ENCODE data around the gene TRIM73. TPM values are rescaled to one million over a fixed set of nuclear protein-coding genes. Genes with fewer than 3 reads are reported as not detected.
A peak's percentile ranks its signal among the peaks of the same experiment; 100 is the strongest.
"Not testable (repeated sequence)": the region's sequence is repeated elsewhere in the genome, so short reads cannot be mapped to it uniquely, and the experiment has no call there.

The TRIM73 gene
- total RNA-seq: 0.44 and 1.2 TPM in 2 replicates

DNA sequence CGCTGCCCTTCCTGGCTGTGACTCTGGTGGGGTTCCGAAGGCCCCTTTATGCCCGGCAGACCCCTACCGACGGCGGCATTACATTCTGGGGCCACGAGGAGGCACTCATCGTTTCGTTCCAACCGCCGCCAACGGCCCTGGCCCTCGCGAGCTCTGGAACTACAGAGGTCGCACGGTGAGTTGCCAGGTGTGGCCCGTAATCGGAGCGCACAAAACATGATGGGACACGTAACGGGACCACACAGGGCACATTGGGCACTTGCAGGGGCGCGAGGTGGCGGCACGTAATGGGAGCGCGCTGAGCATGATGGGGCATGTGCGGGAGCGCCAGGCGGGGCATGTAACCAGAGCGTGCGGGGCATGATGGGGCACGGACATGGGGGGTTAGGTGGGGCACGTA lies at the start of gene TRIM73:
Gene TRIM73, plus strand, starts transcription at position 301 of the 400 bp plus-strand sequence. CDS start 3,305 bp downstream, outside the sequence.
- not testable (repeated sequence) for DNase-seq (ENCODE audit: low read depth in 2 of 2)

DNA sequence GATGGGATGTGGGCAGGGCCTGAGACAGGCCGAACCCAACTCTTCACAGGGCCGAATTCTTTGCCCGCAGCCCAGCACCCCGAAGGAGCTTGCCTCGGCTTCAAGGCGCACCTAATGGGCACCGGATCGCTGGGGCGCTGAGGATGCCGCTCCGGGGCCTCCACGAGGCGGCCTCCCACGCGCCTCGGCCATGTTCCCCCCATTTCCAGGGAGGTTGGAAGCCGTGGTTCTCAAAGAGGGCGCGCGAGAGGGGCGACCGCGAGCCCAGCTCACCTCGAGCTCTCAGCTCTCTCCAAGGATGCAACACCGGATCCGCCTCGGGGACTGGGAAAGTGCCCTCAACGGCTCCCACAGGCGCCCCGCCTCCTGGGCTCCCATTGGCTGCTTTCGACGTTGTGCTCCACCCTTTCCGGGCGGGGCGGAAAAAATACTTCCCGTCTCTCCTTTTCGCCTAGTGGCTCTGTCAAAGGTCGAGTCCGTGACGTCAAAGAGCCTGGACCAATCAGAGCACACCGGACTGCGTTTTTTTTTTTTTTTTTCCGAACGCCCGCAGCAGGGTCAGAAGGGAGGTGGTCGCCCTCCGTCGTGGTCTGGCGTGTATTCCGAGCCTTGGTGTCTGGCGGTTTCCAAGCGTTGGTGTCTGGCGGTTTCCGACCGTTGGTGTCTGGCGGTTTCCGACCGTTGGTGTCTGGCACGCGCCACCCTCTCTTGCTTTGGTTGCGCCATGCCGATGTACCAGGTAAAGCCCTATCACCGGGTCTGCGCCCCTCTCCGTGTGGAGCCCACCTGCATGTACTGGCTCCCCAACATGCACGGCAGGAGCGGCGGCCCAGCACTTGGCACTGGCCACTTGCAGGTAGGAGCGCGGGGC lies 36.5 kb upstream of the TRIM73 start:
- DNase-seq (ENCODE audit: low read depth in 2 of 2): peak; percentile 1 to 19

DNA sequence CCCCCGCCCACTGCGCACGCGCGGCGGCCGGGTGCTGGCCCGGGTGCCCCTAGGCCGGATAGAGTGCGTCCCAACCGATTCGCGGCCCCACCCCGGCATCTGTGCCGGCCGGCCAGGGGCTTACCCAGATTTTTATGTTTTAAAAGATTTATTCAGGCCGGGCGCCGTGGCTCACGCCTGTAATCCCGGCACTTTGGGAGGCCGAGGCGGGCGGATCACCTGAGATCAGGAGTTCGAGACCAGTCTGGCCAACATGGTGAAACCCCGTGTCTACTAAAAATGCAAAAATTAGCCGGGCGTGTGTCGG lies 35.9 kb upstream of the TRIM73 start:
- DNase-seq (ENCODE audit: low read depth in 2 of 2): not testable (repeated sequence)

DNA sequence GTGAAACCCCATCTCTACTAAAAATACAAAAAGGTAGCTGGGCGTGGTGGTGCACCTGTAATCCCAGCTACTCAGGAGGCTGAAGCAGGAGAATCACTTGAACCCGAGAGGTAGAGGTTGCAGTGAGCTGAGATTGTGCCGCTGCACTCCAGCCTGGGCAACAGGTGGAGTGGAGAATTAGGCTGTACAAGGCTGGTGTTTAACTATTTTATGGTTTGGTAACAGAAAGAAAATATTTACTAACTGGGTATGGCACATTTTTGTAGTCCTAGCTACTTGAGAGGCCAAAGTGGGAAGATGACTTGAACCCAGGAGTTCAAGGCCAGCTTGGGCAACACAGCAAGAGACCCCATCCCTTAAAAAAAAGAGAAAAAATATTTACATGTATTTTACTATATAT lies 31.4 kb upstream of the TRIM73 start:
- DNase-seq (ENCODE audit: low read depth in 2 of 2): not testable (repeated sequence)

DNA sequence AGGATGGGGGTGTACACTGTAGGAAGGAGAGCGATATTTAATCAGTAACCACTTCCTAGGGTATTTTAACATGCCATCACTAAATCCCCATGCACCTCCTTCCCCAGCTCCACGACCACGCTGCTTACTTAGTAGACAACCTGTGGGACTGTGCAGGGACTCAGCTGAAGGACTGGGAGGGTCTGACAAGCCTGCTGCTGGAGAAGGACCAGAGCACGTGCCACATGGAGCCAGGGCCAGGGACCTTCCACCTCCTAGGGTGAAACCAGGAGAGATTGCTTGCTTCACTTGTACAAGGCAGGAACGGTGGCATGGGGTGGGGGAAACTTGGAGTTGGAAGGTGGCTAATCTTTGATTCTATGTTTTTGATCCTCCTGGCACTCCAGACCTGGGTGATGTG lies 28.8 kb upstream of the TRIM73 start:
- not testable (repeated sequence) for DNase-seq (ENCODE audit: low read depth in 2 of 2)

DNA sequence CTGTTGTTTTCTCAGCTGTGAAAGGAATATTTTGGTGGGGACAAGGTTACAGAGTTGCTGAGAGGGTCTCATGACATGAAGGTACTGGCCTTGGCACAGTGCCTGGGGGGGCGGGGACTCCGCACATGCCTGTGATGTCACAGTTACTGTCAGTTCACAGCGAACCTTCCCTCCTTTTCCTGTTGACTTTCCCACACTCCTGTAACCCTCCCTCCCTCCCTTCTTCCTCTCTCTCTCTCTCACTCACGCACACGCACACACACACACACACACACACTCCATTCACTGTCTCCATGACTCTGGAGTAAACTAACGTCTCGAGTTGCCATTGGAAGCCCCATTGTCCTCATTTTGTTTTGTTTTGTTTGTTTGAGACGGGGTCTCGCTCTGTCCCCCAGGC lies 28.1 kb upstream of the TRIM73 start:
- DNase-seq (ENCODE audit: low read depth in 2 of 2): not testable (repeated sequence)

DNA sequence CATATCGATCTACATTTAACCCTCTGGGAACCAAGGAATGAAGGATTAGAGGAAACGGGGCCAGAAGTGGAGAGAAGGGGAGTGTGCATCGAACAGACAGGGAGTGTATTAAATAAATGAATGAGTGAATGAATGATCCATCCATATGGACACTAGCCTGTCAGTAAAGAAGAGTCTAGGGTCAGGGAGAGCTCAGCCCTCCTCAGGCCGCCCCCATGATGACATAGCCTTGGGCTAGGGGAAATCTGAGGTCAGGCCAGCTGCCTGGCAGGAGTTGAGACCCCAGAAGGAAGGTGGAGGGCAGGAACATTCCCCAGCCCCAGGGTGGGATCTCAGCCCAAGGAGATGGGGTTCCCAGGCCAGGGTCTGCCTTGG lies 21.3 kb upstream of the TRIM73 start:
- DNase-seq (ENCODE audit: low read depth in 2 of 2): not testable (repeated sequence)

DNA sequence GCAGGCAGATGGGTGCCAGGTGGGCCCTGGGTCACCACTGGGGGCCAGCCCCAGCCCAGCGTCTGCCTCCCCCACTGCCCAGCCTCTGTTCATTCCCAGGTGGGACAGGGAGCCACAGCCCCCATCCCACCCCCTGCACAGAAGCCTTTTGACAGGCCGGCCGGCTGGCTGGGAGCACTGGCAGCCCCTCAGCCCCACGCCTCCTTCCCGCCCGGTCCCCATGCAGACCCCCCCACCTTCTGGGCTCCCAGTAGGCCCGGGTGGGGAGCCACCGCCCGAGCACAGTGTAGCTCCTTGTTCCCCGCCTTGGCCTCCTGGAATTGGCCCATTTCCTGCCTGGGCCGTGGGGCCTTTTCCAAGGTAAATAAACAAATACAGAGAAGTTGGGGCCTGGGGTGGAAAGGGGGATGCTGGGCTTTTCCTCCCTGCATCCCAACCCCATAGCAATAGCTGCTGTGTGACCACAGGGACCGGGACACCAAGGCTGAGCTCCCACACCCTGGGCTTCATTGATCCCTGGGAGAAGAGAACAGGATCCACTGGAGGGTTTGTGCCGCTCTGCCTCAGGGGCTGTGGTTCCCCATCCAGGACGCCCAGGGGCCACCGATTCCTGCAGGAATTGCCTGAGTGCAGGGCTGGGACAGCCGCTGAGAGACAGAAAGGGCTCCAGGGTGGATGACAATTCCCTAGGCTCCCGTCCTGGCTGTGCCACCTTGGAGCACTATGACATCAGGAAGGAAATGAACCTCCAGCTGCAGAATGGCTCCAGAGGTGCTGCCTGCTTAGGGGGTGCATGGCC lies 20.7 kb upstream of the TRIM73 start:
- DNase-seq (ENCODE audit: low read depth in 2 of 2): not testable (repeated sequence)

DNA sequence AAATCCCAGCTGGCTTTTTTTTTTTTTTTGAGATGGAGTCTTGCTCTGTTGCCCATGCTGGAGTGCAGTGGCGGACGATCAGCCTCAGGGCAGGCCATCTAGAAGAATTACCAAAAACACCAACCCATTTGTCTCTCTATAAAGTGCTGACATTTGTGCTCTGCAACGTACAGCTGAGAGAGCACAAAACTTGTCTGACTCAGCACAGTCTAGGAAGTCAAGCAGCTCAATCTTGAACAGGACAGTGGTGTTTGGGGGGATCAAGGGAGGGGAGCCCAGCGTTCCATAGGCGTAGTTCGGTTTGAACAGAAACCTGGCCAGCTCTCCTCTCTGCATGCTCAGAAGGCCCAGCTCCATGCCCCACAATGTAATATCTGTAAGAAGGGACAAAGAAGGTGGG lies 2.2 kb upstream of the TRIM73 start:
- not testable (repeated sequence) for DNase-seq (ENCODE audit: low read depth in 2 of 2)

DNA sequence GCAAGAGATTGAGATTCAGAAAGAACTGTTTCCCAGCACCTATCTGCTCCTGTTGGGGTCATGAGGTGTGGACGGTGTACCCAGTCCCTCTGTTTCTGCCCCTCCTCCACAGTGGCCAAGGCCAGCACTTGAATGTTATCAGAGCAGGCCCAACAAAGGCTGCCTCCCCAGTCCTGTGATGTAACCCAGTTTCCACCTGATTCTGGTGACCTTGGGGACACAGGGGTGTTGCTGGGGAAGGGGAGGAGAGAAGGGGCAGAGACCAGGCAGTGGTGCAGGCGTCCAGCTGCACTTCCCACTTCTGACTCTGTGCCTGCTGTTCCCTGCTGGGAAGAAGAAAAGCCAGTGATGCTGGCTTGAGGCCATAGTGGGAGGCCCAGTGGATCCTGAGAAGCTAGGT lies 2.4 kb downstream of the TRIM73 start:
- not testable (repeated sequence) for DNase-seq (ENCODE audit: low read depth in 2 of 2)

DNA sequence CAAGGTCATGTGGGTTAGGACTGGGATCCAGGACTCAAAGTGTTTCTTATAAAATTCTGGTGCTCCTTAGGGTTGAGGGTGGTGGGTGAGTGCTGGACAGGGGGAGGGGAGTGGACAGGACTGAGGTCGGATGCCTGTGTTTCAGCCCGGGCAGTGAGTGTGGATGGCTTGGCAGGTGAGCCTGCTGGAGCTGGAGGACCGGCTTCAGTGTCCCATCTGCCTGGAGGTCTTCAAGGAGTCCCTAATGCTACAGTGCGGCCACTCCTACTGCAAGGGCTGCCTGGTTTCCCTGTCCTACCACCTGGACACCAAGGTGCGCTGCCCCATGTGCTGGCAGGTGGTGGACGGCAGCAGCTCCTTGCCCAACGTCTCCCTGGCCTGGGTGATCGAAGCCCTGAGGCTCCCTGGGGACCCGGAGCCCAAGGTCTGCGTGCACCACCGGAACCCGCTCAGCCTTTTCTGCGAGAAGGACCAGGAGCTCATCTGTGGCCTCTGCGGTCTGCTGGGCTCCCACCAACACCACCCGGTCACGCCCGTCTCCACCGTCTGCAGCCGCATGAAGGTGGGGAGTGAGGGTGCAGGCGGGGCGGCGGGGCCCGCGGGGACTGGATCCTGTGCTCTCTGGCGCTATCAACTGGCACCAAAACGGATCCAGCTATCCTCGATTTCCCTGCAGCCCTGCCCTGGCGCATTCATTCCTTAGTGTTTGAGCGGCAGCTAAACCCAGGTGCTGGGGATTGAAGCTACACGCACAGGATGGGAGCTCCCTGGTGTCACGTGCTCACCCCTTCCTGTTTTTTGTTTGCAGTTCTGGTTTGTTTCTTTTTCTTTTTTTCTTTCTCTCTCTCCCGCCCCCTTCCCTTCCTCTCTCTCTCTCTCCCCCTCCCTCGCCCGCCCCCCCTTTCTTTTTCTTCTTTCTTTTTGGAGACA lies 3.6 kb downstream of the TRIM73 start:
- DNase-seq (ENCODE audit: low read depth in 2 of 2): not testable (repeated sequence)

DNA sequence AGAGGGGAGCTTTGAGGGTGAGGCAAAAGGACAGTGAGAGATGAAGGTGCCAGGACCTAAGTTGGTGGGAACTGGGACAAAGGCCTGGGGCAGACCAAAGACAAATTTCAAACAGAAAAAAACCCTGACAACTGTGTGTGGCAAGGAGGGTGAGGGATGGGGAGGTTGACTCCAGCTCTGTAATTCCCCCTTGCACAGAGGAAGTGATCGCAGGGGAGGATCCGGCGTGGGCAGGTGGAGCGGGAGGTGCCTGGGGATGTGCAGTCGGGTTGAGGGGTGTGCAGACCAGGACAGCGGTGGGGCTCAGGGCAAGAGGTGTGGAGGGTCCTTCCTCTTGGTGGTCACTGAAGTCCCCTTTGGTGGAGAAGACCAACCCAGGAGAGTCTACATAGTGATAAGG lies 5.1 kb downstream of the TRIM73 start:
- not testable (repeated sequence) for DNase-seq (ENCODE audit: low read depth in 2 of 2)

DNA sequence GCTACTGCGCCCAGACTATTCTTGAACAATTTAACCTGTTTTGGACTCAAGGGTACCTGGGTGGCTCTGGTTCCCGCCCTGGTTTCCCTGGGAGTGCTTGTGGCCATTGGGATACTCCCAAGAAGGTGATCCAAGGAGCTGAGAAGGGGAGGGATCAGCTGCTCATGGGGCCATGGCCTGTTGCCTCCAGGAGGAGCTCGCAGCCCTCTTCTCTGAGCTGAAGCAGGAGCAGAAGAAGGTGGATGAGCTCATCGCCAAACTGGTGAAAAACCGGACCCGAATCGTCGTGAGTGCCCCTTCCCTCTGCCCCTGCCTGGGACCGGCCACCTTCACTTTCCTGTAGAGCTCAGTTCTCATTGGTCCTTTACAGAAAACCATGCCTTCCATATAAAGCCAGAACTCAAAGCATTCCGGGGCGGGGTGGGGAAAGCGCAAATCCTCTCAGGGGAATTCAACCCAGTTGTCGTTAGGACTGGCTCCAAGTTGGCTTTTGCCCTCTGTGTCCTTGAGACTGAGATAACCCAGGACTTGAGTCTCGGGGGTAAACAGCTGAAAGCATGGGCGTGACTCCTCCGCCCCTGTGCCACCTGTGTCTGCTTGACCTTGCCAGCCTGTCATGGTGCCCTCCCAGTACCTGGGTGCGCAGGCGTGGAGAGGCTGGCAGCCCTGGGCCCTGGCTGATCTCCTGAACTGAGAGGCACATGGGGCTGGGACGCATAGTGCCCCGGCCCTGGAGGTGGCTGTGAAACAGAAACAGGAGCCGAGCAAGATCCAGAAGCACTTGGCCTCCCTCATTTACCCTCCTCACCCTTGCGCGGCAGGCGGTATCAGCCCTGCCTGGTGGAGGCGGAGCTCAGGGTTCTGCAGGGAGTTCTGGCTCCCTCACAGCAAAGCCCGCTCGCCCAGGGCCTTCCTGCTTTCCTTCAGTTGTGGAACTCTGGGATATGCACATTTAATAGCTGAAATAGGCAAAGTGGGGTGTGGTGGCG lies 8.3 kb downstream of the TRIM73 start:
- not testable (repeated sequence) for DNase-seq (ENCODE audit: low read depth in 2 of 2)

DNA sequence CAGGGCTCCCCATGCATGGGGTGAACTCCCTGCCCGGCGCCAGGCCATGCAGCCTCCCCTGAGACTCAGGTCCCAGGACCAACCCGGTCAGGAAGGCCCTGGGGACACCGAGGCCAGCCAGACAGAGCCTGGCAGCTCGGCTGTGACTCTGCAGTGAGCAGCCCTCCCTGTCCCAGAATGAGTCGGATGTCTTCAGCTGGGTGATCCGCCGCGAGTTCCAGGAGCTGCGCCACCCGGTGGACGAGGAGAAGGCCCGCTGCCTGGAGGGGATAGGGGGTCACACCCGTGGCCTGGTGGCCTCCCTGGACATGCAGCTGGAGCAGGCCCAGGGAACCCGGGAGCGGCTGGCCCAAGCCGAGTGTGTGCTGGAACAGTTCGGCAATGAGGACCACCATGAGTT lies 9.2 kb downstream of the TRIM73 start:
- DNase-seq (ENCODE audit: low read depth in 2 of 2): not testable (repeated sequence)

DNA sequence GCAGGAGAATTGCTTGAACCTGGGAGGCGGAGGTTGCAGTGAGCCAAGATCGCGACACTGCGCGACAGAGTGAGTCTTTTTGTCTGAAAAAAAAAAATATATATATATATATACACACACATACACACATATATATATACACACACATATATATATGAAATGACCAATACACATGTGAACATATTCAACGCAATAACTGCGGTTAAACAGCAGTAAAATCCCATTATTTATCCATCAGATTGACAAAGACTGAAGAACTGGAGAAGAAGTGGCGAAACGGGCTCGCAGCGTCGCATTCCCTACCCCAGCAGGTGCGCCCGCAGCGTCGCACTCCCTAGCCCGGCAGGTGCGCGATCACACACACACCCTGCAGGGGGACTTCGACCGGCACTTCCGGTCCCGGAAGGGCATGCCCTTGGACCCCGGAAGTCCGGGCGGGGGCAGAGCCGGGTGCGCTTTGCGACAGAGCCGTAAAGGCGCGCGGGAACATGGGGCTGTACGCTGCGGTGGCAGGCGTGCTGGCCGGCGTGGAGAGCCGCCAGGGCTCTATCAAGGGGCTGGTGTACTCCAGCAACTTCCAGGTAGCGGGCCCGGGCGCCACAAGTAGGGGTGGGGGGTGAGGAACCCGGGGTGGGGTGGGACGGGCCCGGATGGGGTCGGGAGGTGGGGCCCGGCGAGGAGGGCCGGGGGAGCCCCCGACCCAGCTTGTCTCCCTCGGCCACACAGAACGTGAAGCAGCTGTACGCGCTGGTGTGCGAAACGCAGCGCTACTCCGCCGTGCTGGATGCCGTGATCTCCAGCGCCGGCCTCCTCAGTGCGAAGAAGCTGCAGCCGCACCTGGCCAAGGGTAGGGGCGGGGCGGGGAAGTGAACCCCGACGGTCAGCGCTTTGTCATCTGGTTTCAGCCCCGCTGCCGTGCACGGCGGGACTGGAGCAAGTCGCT lies 14.7 kb downstream of the TRIM73 start:
- DNase-seq (ENCODE audit: low read depth in 2 of 2): not testable (repeated sequence)

DNA sequence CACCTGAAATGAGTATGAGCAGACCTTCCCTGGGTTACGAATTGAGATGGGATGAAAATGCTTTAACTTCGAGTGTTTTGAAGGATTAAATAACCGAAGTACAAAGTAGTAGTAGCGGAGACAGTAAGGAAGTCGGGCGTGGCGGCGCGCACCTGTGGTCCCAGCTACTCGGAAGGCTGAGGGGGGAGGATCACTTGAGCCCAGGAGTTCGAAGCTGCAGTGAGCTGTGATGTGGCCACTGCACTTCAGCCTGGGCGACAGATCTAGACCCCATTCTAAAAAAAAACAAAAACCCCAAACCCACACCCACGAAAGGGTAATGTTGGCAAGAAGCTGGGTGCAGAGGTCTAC lies 15.4 kb downstream of the TRIM73 start:
- not testable (repeated sequence) for DNase-seq (ENCODE audit: low read depth in 2 of 2)

DNA sequence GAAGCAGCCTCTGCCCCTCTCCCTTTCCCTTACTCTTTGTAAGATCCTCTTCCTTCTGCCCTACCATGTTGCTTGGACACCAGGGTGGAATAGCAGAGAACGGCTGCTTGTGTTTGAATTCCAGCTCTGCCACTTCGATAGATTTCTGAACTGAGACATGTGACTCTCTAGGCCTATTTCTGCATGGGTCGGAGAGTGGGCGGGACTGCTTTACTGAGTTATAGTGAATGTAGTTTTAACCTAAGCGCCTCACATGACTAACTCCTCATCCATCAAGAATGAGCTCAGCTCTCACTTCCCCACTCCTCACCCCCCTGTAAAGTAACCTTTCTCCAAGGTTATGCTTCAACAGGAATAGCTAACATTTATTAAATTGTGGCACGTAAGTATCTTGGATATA lies 18.8 kb downstream of the TRIM73 start:
- DNase-seq (ENCODE audit: low read depth in 2 of 2): not testable (repeated sequence)

DNA sequence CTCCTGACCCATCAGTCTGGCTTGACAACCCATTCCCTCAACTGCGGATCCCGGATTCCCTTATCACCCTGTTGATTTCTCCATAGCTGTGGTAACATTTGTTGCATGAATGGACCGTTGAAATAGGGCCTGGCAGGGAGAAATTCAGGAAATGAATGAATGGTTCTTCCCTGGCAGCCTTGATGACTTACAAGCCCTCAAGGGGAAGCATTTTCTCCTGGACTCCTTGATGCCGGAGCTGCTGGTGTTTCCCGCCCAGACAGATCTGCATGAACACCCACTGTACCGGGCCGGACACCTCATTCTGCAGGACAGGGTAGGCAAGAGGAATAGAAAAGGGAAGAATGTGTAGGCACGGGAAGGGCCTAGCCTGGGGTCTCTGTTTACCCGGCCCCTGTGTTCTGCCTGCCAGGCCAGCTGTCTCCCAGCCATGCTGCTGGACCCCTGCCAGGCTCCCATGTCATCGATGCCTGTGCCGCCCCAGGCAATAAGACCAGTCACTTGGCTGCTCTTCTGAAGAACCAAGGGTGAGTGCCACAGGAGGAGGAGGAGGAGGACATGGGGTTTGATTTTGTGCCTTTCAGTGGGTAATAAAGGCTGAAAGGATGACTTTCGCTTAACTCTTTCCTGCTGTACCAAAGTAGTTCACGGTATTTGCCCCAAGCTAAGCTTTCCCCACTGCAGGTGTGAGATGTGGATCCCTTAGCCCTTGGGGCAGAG lies 19.4 kb downstream of the TRIM73 start:
- DNase-seq (ENCODE audit: low read depth in 2 of 2): not testable (repeated sequence)

DNA sequence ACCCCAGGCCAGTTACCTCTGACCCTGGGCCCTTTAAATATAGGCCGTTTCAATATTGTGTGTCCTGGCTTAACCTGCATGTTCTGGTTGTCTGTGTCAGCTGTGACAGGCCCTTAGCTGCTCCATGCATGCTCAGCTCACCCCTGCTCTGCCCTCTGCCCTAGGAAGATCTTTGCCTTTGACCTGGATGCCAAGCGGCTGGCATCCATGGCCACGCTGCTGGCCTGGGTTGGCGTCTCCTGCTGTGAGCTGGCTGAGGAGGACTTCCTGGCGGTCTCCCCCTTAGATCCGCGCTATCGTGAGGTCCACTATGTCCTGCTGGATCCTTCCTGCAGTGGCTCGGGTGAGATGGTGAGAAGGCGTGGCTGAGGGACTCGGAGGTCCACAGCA lies 20.0 kb downstream of the TRIM73 start:
- not testable (repeated sequence) for DNase-seq (ENCODE audit: low read depth in 2 of 2)
